Thyroid gland (tissue), 4 donors: Measurements from ENCODE around the gene NECAB2. TPM values are rescaled to one million over a fixed set of nuclear protein-coding genes. Genes with fewer than 3 reads are reported as not detected.
A peak's percentile ranks its signal among the peaks of the same experiment; 100 is the strongest.

Experiments
- DNase-seq, 2 donors: peaks; one replicate each; pipeline ENCODE4 v3.0.0-alpha.2; 2019
- H3K27ac ChIP-seq, 3 donors: fragments of 200-600 bp; sonication (generic); 1 replicate in 2 of 3; 2 replicates in 1 of 3; pipeline ENCODE4 v1.5.1; 2016 to 2019; ENCODE audit warnings: mild to moderate bottlenecking in 1 of 3, moderate library complexity in 1 of 3
- H3K27me3 ChIP-seq: fragments of 200-600 bp; sonication (generic); one replicate; pipeline ENCODE4 v1.5.1; 2019
- H3K36me3 ChIP-seq, 2 donors: fragments of 200-600 bp; sonication (generic); one replicate each; pipeline ENCODE4 v1.5.1; 2016 to 2019
- H3K4me1 ChIP-seq, 2 donors: fragments of 200-600 bp; sonication (generic); one replicate each; pipeline ENCODE4 v1.5.1; 2017 to 2019
- H3K4me3 ChIP-seq, 3 donors: fragments of 200-600 bp; sonication (generic); replicated peaks in 1 of 3; 1 replicate in 2 of 3; 2 replicates in 1 of 3; pipeline ENCODE4 v1.5.1; 2016; ENCODE audit warnings: mild to moderate bottlenecking in 1 of 3
- H3K9me3 ChIP-seq: fragments of 200-600 bp; sonication (generic); one replicate; pipeline ENCODE4 v1.5.1; 2017
- CTCF ChIP-seq, 6 experiments: fragments of 200-600 bp in 3 of 6; fragments of 450-650 bp in 3 of 6; sonication (generic) in 3 of 6; IDR thresholded peaks; one replicate each; pipeline ENCODE4 v1.5.1; 2016 to 2019; ENCODE audit warnings: antibody characterized with exemption in 6 of 6, mild to moderate bottlenecking in 2 of 6, inconsistent platforms in 1 of 6, moderate library complexity in 1 of 6
- POLR2A ChIP-seq, 2 donors: fragments of 450-650 bp; IDR thresholded peaks; one replicate each; pipeline ENCODE4 v1.6.1; 2017; ENCODE audit warnings: antibody characterized with exemption in 2 of 2, mild to moderate bottlenecking in 2 of 2, moderate library complexity in 1 of 2
- WGBS, 2 donors: methylation state at CpG; one replicate each; pipeline ENCODE4 v1.1.5; 2017; 5-methylcytosine and 5-hydroxymethylcytosine counted together
- intact Hi-C: fragments of 100-400 bp; cut with DNase I; formaldehyde crosslinking; loops from one replicate; pipeline ENCODE4 v1.15.1; 2023
- total RNA-seq, 4 donors: library from RNA; depleted of rRNA; stranded (reverse); fragments of >200 nt; gene quantifications; one replicate each; pipeline ENCODE4 v1.2.3, GENCODE V29; 2016

The NECAB2 gene
- total RNA-seq, 4 donors from 2014 or later = 0.63 to 0.94 TPM; not detected in 2

- no peak overlapping the region for H3K4me3 ChIP-seq
- WGBS, 2 donors = 12 to 28% methylated on average over 3 to 9 of the region's 14 CpGs
- H3K27ac ChIP-seq = no peak overlapping the region
- H3K9me3 ChIP-seq = no peaks in the 10 kb centered on the region
- peak; percentile 39 to 47 for DNase-seq
- intact Hi-C loops = no loop called here
- no peaks in the 10 kb centered on the region for H3K27me3 ChIP-seq
- no peaks in the 10 kb centered on the region for H3K4me1 ChIP-seq
- no peak for TF ChIP-seq POLR2A (IDR thresholded peaks at IDR 0.05)
- no peak for TF ChIP-seq CTCF (IDR thresholded peaks at IDR 0.05)
- H3K36me3 ChIP-seq = no peaks in the 10 kb centered on the region
Measured at GRCh38 chr16:84013787-84014569, 45.9 kb downstream of the NECAB2 start.

DNA sequence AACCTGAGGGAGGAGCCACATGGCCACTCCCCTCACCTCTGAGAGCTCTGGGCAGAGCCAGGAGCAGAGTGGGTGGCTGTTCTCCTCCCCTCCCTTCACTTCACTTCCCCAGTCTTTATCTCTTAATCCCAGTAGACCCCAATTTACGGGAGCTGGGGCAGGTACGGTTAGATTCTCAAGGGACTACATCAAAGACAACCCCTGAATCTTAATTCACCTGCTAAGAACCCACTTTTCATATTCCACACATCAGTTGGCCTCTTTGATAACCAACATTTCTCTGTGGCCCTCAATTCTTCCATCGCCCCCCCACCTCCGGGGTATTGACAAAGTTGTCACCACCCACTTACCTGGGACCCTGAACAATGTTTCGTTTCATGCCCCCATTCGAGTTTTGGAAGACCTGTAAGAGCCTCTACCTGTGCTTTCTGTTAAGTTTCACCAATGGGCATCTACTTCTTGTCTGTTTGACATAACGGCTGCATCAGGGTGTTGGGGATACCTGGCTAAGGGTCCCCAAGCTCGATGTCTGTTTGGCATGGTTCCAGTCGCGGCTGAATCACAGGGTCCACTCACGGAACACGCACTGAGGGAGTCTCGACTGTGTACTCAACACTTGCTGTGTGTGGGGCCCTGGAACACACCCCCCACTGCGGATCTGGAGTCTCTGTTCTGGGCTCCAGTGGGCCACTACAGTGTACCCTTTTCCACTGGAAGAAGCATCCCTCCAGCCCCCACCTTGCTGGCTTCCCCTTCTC lies 46.7 kb downstream of the NECAB2 start:
- no peak for DNase-seq
- Histone ChIP-seq H3K9me3 (no peaks in the 10 kb centered on the region), H3K4me3 (no peak overlapping the region), H3K4me1 (no peaks in the 10 kb centered on the region), H3K27ac (no peak overlapping the region), H3K27me3 (no peaks in the 10 kb centered on the region), H3K36me3 (no peaks in the 10 kb centered on the region)
- TF ChIP-seq CTCF (IDR thresholded peaks at IDR 0.05) (no peak), POLR2A (IDR thresholded peaks at IDR 0.05) (no peak)
- WGBS, 2 donors = 75 to 76% methylated on average over 12 to 14 of the region's 14 CpGs
- intact Hi-C loops = no loop called here

- Histone ChIP-seq H3K27me3 (no peaks in the 10 kb centered on the region), H3K4me3 (no peak overlapping the region), H3K9me3 (no peaks in the 10 kb centered on the region), H3K27ac (no peak overlapping the region), H3K36me3 (no peaks in the 10 kb centered on the region), H3K4me1 (no peaks in the 10 kb centered on the region)
- WGBS, 2 donors = 77 to 85% methylated on average over 11 to 12 of the region's 12 CpGs
- no peak for TF ChIP-seq POLR2A (IDR thresholded peaks at IDR 0.05)
- TF ChIP-seq CTCF (IDR thresholded peaks at IDR 0.05) = no peak
- intact Hi-C loops = no loop called here
- no peak for DNase-seq
Measured at GRCh38 chr16:84015399-84015798, 47.4 kb downstream of the NECAB2 start.

GRCh38 chr16:84016477-84016876 lies 48.4 kb downstream of the NECAB2 start:
- no peak overlapping the region for H3K4me3 ChIP-seq
- H3K36me3 ChIP-seq = no peaks in the 10 kb centered on the region
- DNase-seq = no peak
- no peaks in the 10 kb centered on the region for H3K4me1 ChIP-seq
- no peaks in the 10 kb centered on the region for H3K27me3 ChIP-seq
- no peak overlapping the region for H3K27ac ChIP-seq
- no peak for TF ChIP-seq CTCF (IDR thresholded peaks at IDR 0.05)
- WGBS, 2 donors = 87 to 99% methylated on average over 9 to 12 of the region's 12 CpGs
- intact Hi-C loops = no loop called here
- no peaks in the 10 kb centered on the region for H3K9me3 ChIP-seq

DNA sequence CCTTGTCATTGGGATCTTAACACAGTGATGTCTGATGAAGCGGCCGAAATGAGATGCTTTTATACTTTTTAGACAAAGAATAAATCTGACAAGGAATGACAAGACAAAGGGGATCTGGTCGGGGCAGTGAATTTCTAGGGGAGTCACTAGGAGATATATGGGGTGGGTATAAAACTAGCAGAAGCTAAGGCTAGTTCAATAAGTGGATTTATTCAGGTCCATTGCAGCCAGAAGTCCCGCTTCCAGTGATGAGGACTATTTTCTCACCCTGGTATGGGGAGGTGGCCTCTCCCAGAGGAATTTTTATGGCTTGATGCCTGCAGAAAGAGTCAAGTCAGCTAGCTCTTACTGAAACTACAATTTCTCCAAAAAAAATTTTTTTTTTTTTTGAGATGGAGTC lies 50.7 kb downstream of the NECAB2 start:
- WGBS, 2 donors = 92% methylated on average over 4 of the region's 4 CpGs
- Histone ChIP-seq H3K27me3 (no peaks in the 10 kb centered on the region), H3K27ac (no peak overlapping the region), H3K36me3 (no peaks in the 10 kb centered on the region), H3K9me3 (no peaks in the 10 kb centered on the region), H3K4me1 (no peaks in the 10 kb centered on the region), H3K4me3 (no peak overlapping the region)
- no peak for TF ChIP-seq CTCF (IDR thresholded peaks at IDR 0.05)
- TF ChIP-seq POLR2A (IDR thresholded peaks at IDR 0.05) = no peak
- intact Hi-C loops = no loop called here
- DNase-seq = no peak
